ENCODE data around the gene SDSL.

GRCh38 chr12:113386866-113387566, 35.2 kb upstream of the SDSL start:
- TF ChIP-seq CTCF (conservative IDR thresholded peaks at IDR 0.05 in 1 of 2, IDR thresholded peaks at IDR 0.05 in 1 of 2; ENCODE audit: extremely low read depth in 1 of 2, insufficient read depth in 1 of 2, low read depth in 1 of 2, low read length in 2 of 2) (no peak), EZH2 (IDR thresholded peaks at IDR 0.05; ENCODE audit: borderline replicate concordance, low read length) (no peak)
